NCI-H69 (cell line): ENCODE data around the gene EIF4E2.
"Not testable (repeated sequence)": the region's sequence is repeated elsewhere in the genome, so short reads cannot be mapped to it uniquely, and the experiment has no call there.

Experiments
- DNase-seq: peaks from one replicate; lab custom pipeline; 2025; lab: John Stamatoyannopoulos, UW

The EIF4E2 gene

DNA sequence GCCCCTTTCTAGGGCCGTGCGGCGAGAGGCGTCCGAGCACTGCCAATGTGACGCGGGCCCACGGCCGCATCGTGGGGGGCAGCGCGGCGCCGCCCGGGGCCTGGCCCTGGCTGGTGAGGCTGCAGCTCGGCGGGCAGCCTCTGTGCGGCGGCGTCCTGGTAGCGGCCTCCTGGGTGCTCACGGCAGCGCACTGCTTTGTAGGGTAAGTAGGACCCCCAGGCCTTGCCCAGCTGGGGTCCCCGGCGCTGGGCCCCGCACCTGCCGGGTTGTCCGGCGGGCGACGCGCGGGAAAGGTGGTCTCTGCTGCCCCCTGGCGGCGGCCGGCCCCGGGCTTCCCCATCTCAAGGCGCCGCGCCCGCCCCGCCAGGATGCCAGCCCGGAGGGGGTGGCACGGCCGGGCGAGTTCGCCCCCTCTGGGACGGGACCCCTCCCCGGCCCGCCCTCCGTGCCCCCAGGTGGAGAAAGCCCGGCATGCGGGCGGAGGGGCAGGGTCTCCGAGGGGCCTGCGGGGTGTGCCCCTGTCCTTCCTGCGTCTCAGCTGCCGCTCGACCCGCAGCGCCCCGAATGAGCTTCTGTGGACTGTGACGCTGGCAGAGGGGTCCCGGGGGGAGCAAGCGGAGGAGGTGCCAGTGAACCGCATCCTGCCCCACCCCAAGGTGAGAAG is 28.4 kb upstream of the EIF4E2 start:
- DNase-seq, result peak; percentile 36

DNA sequence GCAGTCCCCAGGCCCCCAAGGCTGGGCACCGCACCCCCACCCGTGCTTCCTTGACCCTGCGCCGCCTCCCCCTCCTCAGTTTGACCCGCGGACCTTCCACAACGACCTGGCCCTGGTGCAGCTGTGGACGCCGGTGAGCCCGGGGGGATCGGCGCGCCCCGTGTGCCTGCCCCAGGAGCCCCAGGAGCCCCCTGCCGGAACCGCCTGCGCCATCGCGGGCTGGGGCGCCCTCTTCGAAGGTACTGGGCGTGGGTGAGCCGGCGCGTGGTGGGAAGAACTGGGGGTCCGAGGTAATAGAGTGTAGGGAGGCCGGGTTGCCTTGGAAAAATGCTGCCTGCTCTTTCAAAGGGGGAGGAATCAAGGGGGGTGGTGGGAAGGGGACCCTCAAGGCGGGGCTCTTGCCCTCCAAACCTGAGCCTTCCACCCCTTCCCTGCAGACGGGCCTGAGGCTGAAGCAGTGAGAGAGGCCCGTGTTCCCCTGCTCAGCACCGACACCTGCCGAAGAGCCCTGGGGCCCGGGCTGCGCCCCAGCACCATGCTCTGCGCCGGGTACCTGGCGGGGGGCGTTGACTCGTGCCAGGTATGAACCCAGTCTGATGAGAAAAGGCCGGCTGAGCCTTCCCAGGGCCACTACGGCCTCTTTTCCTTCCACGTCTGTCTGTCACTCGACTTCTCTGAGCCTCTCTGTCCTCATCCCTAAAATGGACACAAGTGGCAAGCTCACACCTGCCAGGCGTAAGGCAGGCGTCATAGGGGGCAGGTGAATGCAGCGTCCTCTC is 27.7 kb upstream of the EIF4E2 start:
- DNase-seq, result no peak

DNA sequence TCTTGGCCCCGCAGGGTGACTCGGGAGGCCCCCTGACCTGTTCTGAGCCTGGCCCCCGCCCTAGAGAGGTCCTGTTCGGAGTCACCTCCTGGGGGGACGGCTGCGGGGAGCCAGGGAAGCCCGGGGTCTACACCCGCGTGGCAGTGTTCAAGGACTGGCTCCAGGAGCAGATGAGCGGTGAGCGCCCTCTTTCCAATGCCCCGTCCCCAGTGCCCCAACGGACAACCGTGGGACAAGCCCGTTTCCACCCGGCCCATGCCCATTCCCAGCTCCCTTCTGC is 27.1 kb upstream of the EIF4E2 start:
- no peak for DNase-seq

DNA sequence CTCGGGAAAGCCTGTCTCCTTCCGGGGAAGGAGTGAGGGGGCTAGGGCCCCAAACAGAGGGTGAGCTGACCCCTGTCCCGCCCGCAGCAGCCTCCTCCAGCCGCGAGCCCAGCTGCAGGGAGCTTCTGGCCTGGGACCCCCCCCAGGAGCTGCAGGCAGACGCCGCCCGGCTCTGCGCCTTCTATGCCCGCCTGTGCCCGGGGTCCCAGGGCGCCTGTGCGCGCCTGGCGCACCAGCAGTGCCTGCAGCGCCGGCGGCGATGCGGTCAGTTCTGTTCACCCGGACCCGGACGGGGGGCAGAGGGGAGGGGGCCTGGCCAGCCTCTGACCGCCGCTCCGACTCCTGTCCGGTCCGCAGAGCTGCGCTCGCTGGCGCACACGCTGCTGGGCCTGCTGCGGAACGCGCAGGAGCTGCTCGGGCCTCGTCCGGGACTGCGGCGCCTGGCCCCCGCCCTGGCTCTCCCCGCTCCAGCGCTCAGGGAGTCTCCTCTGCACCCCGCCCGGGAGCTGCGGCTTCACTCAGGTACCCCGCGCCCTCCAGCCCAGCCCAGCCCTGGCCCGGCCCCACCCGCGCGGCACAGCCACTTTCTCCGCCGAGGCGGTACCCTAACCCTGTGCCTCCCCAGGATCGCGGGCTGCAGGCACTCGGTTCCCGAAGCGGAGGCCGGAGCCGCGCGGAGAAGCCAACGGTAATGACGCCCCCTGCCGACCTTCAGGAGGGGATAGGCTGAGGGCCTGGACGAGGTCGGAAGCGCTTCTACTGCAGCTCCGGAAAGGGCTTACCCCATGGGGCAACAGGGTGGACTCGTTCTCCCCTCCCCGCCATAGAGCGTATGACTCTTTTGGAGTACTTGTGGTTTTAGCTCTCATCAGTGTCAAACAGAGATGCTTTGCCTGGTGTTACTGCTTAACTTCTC is 26.5 kb upstream of the EIF4E2 start:
- peak; percentile 57 for DNase-seq

DNA sequence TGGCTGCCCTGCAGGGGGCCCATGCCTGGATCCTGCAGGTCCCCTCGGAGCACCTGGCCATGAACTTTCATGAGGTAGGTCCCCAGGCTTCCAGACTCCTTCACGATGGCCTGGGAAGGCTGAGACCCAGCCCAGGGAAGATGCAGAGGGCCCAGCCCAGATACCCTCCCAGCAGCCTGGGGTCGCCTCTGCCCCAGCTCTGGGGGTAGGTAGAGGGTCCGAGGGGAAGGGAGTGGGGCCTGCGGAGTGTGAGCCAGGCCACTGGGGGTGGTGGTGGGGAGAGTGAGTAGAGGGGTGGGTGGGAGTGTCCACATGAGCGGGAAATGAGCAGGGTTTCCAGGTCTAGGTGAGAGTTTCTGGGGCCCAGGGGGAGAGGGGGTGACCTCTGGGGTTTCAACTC is 25.7 kb upstream of the EIF4E2 start:
- no peak for DNase-seq

DNA sequence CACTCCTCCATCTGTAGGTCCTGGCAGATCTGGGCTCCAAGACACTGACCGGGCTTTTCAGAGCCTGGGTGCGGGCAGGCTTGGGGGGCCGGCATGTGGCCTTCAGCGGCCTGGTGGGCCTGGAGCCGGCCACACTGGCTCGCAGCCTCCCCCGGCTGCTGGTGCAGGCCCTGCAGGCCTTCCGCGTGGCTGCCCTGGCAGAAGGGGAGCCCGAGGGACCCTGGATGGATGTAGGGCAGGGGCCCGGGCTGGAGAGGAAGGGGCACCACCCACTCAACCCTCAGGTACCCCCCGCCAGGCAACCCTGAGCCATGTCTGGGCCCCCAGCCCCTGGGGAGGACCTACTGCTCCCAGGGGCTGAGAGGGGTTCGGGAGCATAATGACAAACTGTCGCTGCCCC is 25.3 kb upstream of the EIF4E2 start:
- DNase-seq, result no peak

DNA sequence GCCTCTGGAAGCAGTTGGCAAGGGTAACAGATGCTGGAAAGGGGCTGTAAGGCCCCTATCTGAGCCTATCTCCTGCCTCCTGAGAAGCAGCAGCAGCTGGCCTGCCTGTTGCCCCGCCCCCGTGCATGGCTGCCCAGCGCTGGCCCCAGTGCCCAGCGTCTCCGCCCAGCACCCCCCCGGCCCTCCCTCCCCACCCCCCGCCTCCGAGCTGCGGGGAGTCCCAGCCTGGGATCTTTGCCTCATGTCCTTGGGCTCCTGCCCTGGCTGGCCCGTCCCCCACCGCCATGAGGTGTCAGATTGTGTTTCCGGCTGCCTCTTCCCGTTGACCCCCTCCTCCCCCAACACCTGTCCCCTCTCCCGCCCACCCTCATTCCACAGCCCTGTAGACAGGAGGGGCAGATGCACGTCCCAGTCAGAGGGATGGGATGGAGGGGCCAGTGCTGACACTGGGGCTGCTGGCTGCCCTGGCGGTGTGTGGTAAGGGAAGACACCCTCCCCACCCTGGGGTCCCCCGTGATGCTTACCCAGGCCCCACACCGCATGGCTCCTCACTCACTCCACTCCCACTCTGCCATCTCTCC is 24.6 kb upstream of the EIF4E2 start, which contains the start of gene CHRND:
Gene CHRND, plus strand, starts transcription at position 370 of the 581 bp plus-strand sequence. Its CDS starts 56 bp downstream, at position 426.
- peak; percentile 52 for DNase-seq

DNA sequence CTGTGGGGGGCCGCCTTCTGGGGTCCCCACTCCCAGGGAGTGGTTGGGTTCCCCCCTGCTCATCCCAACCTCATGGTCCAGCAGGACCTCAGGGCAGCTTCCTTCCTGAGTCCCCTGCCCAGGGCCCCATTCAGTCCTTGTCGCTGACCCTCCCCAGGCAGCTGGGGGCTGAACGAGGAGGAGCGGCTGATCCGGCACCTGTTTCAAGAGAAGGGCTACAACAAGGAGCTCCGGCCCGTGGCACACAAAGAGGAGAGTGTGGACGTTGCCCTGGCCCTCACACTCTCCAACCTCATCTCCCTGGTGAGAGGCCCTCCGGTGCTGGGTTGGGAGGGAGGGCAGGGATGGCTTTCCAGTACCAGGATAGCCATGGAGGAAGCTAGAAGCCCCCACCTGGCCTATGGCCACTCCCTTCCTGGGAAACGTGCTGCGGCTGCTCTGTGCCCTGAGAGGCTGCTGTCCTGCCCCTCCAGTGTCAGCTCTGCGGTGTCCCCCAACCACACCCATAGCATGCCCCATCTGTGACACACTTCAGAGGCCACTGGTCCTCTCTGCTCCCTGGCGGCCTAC is 24.0 kb upstream of the EIF4E2 start:
- DNase-seq, result no peak

DNA sequence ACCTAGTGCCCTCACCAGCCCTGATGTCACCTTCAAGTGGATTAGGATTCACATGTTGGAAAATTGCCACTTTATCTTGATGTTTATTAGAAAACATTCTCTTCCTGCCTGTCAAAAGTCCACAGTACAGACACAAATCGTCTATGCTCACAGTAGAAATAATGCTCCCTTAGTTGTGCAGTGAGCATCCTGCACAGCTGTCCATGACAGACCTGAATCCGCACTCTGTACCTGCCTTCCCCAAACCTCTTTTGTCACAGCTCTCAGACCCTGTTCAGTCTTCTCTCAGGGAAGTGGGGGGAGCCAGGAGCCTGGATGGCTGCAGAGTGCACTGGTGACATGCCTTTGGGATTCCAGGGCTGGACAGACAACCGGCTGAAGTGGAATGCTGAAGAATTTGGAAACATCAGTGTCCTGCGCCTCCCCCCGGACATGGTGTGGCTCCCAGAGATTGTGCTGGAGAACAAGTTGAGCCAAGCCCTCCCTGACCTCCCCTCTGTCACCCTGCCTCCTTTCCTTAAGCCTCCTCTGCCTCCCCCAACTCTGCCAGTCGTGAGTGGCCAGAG is 22.5 kb upstream of the EIF4E2 start:
- no peak for DNase-seq

DNA sequence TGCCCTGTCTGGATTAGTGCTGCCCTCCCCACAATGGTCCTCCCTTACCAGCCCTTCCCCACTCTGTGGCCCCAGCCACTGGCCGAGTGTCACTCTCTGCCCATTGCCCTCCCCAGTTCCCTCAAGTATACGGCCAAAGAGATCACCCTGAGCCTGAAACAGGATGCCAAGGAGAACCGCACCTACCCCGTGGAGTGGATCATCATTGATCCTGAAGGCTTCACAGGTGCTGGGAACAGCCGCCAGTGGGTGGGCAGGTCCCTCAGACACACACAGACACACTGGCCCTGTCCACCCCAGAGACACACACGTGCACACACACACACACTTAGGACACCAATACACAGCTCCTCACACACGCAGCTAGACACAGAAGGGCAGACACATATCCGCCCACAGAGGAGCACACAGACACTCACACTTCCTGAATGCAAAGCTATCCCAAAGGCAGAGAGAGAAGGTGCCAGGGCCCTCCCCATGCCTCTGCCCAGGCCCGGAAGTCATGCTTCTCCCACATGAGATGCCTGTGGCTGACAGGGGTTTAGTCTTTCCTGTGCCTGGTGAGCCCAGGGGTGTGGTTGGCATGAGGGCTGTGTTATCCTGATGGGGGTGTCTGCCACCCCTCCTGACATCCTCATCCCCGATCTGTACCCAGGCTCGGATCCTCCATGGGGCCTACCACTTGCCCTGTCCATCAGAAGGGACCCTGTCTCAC is 21.6 kb upstream of the EIF4E2 start:
- no peak for DNase-seq

DNA sequence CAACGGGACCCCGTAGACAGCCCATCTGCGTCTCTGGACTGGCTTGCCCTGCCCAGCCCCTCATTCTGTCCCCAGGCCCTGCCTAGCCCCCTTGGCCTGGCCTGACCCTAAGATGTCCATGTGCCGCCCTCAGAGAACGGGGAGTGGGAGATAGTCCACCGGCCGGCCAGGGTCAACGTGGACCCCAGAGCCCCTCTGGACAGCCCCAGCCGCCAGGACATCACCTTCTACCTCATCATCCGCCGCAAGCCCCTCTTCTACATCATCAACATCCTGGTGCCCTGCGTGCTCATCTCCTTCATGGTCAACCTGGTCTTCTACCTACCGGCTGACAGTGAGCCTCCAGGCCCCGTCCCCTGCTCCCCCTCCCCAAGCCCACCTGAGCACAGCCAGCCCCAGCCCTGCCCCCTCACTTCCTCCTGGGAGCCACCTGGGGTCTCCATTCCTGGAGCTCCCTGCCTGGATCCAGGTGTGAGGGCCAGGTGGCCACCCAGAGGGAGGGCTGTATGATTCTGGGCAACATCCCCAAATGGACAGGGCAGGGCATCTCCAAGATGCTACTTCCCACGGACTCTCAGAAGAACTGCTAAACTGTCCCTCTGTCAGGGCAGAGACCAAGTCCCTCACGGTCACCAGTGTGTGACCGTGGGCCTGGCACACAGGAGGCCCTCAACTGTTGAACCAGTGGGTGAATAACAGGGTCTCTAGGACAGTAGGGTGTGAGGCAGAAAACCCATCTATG is 20.5 kb upstream of the EIF4E2 start:
- no peak for DNase-seq

DNA sequence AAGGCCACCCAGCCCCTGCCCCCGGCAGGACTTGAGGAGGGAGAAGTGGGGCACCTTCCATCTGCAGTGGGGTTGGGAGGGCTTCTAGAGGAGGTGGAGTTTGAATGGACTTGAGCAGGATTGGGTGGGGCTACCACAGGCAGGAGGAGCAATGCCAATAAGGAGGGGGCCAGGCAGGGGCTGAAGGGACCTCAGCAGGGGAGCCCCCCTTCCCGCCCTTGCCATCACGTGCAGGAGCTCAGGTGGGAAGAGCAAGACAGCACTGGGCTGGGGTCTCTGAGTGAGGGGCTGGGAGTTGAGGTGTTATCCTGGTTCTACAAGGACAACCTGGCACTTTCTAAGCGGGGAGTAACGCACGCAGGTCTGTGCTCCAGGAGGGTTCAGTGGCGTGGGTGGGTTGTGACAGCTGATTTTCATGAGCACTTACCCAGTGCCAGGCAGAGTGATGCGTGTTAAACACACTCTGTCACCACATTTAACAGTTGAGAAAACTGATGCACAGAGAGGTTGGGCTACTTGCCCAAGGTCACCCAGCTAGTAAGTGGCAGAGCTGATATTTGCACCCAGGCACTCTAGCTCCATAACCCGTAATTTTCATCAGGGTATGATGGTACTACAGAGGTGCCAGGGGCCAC is 19.7 kb upstream of the EIF4E2 start:
- no peak for DNase-seq

DNA sequence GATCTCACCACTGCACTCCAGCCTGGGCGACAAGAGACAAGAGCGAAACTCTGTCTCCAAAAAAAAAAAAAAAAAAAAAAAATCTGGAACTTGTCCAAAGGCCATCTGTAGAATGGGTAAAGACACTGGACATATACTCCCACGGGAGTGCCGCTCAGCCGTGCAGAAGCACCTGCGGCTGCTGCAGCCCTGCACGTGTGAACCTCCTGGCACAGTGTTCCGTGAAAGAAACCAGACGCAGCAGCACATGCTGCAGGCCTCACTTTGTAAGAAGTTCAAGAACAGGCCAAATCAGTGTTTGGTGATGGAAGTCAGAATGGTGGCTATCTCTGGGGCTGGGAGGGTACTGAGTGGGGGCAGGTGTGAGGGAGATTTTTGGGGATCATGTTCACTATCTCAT is 18.1 kb upstream of the EIF4E2 start:
- DNase-seq, result peak; percentile 50

DNA sequence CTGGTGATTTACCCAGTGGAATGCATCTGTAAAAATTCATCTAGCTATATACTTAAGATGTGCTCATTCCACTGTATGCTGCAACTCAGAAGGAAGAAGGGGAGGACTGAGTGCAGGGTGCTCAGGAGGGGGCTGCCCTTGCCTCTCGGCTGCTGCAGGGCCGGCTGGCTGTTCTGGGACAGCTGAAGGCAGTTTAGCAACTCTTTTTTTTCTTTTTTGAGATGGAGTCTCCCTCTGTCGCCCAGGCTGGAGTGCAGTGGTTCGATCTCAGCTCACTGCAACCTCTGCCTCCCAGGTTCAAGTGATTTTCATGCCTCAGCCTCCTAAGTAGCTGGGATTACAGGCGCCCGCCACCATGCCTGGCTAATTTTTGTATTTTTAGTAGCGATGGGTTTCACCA is 17.7 kb upstream of the EIF4E2 start:
- not testable (repeated sequence) for DNase-seq

DNA sequence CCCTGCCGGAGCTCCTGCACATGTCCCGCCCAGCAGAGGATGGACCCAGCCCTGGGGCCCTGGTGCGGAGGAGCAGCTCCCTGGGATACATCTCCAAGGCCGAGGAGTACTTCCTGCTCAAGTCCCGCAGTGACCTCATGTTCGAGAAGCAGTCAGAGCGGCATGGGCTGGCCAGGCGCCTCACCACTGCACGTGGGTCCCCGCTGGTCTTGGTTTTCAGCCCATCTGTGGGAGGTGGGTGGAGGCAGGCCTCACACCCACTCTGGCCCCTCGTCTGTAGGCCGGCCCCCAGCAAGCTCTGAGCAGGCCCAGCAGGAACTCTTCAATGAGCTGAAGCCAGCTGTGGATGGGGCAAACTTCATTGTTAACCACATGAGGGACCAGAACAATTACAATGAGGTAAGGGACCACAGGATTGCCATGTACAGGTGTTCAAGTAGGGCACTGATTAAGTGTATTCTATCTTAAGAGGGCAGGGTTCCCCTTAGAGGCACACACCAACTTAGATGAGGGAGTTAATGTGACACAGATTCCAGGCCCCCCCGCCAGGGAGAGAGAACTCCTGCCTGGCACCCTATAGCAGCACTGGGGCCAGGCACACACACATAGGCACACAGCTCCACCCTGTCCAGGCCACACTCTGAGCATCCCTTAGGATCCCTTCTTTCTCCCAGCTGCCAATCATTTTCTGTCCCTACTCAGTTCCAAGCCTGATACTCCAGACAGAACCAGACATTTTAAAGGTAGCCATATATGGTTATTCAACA is 16.4 kb upstream of the EIF4E2 start:
- DNase-seq, result no peak

DNA sequence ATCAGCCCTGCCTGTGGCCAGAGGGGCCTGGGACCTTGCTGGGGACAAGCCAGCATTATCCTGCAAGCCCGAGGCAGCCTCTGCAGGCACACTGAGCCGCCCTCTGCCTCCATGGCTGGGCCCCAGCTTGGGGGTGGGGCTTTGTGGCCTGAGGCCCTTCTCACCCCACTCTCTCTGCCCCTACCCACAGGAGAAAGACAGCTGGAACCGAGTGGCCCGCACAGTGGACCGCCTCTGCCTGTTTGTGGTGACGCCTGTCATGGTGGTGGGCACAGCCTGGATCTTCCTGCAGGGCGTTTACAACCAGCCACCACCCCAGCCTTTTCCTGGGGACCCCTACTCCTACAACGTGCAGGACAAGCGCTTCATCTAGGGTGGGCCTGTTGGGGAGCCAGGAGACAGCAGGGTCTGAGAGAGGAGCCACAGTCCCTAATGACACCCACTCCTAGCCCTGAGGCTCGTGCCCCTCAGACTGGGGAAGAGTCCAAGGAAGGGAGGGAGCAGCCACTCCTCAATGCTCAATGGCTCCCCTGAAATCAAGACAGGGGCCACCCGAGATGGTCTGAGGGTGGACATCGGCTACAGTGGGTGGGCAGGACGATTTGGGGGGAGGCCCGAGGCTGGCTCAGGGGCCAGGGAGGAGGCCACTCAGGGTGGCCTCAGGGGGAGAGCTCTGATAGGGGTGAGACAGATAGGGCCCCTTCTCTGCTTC is 15.4 kb upstream of the EIF4E2 start:
- DNase-seq, result no peak

DNA sequence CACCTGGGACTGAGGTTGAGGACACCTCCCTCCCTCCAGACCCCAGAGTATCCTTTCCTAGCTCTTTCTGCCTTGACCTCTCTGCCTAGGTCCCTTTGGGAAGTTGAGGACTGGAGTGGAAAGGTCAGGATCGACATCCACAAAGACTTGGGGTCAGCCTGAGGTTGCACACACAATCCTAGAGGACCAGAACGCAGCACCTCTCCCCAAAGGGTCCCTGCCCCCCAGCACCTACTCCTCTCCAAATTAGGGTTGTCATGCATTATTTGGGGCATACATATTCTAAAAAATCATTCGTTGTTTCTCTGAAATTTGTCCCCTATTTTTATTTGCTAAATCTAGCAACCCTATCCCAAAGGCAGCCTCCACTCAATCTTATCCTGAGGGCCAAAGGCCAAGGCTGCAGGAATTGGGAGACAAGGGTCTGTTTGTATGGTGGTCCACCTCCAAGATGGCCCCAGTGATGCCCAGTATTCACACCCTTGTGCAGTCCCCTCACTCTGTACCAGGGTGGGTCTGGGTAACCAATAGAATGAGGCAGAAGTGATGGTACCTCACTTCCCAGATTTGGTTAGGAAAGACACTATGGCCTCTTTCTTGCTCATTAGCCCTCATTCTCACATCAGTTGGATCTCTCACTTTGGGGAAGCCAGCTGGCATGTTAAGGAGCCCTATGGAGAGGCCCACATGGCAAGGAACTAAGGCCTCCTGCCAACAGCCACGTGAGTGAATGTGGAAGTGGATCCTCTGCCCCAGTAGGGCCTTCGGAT is 14.5 kb upstream of the EIF4E2 start:
- no peak for DNase-seq

DNA sequence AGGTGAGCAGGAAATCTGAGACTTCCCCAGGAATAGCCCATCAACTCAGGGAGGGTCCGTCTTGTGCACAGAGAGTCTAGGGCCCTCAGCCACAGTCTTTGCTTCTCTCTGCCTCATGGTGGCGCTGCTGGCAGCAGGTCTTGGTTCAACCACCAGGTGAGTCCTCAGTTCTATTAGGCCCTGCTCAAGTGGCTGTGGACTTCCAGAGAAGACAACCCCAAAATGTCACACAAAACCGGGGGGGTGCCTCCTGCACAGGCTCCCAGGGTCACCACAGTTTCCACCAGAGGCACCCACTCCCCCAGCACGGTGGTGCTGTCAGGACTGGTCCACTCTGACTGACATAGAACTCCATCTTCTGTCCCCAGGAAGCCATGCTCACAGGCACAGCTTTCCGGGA is 13.4 kb upstream of the EIF4E2 start:
- DNase-seq, result peak; percentile 39
